Neural crest cell (in vitro differentiated cells): Measurements from ENCODE around the gene CCDC137. TPM values are rescaled to one million over a fixed set of nuclear protein-coding genes. Genes with fewer than 3 reads are reported as not detected.

Source experiments
- DNase-seq: peaks from one replicate; pipeline ENCODE4 v3.0.0; 2021; ENCODE audit warnings: low read depth, mixed read lengths, low spot score
- H3K27ac Mint-ChIP-seq: one replicate; pipeline ENCODE4 v1.8.0; 2021; ENCODE audit warnings: mild to moderate bottlenecking, mixed read lengths; ENCODE audit not compliant: unreplicated experiment
- H3K27me3 Mint-ChIP-seq: 2 replicates; pipeline ENCODE4 v1.8.0; 2021; ENCODE audit warnings: low read depth, mild to moderate bottlenecking, mixed read lengths
- H3K36me3 Mint-ChIP-seq: 2 replicates; pipeline ENCODE4 v1.8.0; 2021; ENCODE audit warnings: low read depth, mild to moderate bottlenecking, mixed read lengths
- H3K4me1 Mint-ChIP-seq: 2 replicates; pipeline ENCODE4 v1.8.0; 2021; ENCODE audit warnings: mixed read lengths
- H3K4me3 Mint-ChIP-seq: one replicate; pipeline ENCODE4 v1.8.0; 2021; ENCODE audit warnings: mild to moderate bottlenecking, mixed read lengths
- H3K9me3 Mint-ChIP-seq: 2 replicates; pipeline ENCODE4 v1.8.0; 2021; ENCODE audit warnings: mixed read lengths
- total RNA-seq: library from RNA; stranded (reverse); gene quantifications from 2 replicates; pipeline ENCODE4 v1.2.1, GENCODE V29; 2021
- TF ChIP-seq, protein P1 (sequence below): fragments of 200-600 bp; sonication (generic); conservative IDR thresholded peaks from 2 replicates; pipeline ENCODE4 v1.5.0; 2021; ENCODE audit warnings: antibody characterized with exemption, mild to moderate bottlenecking

The CCDC137 gene
- total RNA-seq, 1 donor from 2014 or later: 38.3 TPM

DNA sequence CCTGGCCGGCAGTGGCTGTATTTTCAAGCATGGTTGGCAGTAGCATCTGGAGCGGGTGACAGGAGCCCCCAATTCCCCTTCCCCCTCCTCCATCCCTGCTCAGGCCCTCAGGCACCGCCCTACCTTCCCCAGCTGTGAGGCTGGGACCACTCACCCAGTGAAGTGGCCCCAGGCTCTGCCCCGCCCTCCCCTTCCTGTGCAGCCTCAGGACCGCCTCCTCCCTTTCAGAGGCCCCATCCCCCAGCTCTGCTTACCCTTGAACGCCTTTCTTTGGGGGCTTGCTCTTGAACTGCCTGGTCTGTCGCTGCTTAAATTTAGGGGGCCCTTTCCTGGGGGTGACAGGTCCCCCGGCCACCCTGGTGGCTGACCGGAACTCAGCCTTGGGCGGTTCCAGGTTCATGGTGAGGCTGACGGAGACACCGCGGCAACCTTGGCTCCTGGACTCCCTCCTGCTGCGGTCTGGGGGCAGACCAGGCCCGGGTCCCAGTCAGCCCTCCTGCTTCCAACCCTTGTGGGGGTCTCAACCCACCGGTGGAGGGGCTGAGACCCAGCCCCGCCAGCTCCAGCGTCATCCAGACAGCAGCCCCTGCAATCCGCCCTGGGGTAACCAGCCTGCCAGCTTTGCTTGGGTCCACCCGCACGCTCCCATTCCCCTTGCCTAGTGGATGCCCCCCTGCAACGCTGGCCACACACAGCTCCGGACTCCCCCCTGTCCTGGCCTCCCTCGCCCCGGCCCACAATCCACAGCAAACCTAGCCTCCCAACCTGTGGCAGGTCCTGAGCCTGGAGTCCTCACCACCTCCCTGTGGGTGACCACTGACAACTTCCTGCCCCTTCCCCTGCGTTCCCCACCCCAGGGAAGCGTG is 13.4 kb upstream of the CCDC137 start:
- Mint-ChIP-seq H3K27me3 (no peaks in the 10 kb centered on the region), H3K4me1 (peaks cover 11% of the 10 kb centered on the region), H3K36me3 (no peaks in the 10 kb centered on the region), H3K27ac (peak overlapping the region; percentile 50), H3K9me3 (no peaks in the 10 kb centered on the region), H3K4me3 (no peak overlapping the region)
- no peak for DNase-seq
- TF ChIP-seq, protein P1, sequence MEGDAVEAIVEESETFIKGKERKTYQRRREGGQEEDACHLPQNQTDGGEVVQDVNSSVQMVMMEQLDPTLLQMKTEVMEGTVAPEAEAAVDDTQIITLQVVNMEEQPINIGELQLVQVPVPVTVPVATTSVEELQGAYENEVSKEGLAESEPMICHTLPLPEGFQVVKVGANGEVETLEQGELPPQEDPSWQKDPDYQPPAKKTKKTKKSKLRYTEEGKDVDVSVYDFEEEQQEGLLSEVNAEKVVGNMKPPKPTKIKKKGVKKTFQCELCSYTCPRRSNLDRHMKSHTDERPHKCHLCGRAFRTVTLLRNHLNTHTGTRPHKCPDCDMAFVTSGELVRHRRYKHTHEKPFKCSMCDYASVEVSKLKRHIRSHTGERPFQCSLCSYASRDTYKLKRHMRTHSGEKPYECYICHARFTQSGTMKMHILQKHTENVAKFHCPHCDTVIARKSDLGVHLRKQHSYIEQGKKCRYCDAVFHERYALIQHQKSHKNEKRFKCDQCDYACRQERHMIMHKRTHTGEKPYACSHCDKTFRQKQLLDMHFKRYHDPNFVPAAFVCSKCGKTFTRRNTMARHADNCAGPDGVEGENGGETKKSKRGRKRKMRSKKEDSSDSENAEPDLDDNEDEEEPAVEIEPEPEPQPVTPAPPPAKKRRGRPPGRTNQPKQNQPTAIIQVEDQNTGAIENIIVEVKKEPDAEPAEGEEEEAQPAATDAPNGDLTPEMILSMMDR: no peak

DNA sequence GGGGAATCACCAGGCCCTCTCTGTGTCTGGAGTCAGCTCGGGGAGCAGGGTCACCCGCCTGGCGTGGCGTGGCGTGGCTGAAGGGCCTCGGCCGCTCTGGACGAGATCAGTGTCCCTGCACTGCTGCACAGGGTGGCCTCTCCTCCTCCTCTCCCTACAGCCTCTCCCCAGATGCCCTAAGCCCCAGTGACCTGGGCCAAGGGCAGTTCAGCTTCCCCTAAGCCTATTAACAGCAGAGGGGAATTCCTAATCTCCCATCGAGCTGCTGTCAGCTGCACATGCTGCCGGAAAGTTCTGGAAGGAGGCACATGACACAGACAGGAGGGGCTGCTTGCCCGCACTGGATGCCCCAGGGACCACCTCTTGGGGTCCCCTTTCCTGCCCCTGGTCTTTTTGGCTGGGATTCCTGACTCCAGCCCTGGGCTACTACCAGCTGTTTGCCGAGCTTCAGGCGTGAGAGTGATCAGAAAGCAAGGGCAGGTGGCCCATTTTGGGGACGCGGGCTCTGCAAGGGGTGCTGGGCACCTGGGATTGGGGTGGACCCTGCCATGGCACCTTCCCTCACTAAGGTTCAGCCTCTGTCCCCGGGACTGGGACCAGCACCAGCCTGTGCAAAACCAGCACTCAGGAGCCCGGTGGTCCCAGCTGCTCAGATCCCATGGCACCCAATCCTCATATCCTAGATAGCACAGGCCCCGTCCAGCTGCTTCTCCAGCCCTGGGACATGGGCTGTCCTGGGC is 11.0 kb upstream of the CCDC137 start:
- H3K4me3 Mint-ChIP-seq: no peak overlapping the region
- DNase-seq: no peak
- H3K9me3 Mint-ChIP-seq: no peaks in the 10 kb centered on the region
- TF ChIP-seq, protein P1: no peak
- no peak overlapping the region for H3K27ac Mint-ChIP-seq
- no peaks in the 10 kb centered on the region for H3K36me3 Mint-ChIP-seq
- peaks cover 11% of the 10 kb centered on the region for H3K4me1 Mint-ChIP-seq
- H3K27me3 Mint-ChIP-seq: no peaks in the 10 kb centered on the region

DNA sequence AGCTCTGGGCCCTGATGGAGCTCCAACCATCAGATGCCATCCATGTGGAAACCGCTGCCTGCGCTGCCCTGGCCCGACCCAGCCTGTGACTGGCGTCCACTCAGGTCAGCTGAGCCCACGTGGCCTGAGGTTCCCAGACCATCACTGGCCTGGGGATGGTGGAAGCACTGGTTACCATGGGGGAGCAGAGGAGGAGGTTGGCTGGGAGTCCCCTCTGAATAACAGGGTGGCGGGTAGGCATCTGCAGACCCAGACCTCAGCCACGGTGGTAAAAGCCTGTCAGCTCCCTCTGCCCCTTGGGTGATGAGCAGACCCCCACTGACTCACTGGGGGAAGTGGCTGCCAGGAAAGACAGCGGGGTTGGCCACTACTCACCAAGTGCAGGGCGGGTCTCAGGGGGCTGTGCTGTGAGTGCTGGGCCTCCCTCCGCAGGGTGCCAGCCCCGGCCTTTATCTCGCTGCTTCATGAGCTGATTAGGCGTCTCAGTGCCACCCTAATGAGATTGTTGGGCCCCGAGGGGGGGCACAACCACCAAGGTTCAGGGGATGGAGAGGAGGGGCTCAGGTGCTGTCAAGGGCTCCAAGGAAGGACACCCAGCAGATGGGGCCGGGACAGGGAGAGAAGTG is 10.3 kb upstream of the CCDC137 start, which contains the start of gene PDE6G:
TSS of gene PDE6G (minus strand) at position 425 of the 626 bp plus-strand sequence. CDS start 3,237 bp downstream, outside the sequence.
- TF ChIP-seq, protein P1: no peak
- H3K27me3 Mint-ChIP-seq: no peaks in the 10 kb centered on the region
- no peak within 1 kb of the TSS for H3K27ac Mint-ChIP-seq
- no peak within 1 kb of the TSS for H3K4me3 Mint-ChIP-seq
- peaks cover 11% of the 10 kb centered on the region for H3K4me1 Mint-ChIP-seq
- no peaks in the 10 kb centered on the region for H3K9me3 Mint-ChIP-seq
- no peaks in the 10 kb centered on the region for H3K36me3 Mint-ChIP-seq
- DNase-seq: no peak

DNA sequence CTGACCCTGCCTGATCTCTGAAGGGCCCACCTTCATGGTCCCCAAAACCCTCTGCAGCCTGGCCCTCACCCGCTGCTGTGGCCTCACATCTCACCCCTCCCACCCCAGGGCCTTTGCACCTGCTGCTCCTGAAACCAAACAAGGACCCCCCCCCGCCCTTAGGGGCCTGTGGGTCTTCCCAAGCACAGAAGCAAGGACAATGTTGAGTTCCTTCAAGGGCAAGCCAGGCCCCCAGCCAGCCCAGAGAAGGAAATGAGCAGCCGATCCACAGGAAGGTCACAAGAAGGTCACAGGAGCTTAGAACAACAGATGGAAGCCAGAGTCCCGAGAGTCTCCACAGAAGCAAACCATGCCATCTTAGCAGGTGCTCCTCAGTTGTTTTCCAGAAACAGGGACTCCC is 9.7 kb upstream of the CCDC137 start:
- DNase-seq: no peak
- Mint-ChIP-seq H3K27me3 (no peaks in the 10 kb centered on the region), H3K36me3 (no peaks in the 10 kb centered on the region), H3K4me3 (no peak overlapping the region), H3K27ac (no peak overlapping the region), H3K9me3 (no peaks in the 10 kb centered on the region), H3K4me1 (peaks cover 8% of the 10 kb centered on the region)
- TF ChIP-seq, protein P1: no peak

DNA sequence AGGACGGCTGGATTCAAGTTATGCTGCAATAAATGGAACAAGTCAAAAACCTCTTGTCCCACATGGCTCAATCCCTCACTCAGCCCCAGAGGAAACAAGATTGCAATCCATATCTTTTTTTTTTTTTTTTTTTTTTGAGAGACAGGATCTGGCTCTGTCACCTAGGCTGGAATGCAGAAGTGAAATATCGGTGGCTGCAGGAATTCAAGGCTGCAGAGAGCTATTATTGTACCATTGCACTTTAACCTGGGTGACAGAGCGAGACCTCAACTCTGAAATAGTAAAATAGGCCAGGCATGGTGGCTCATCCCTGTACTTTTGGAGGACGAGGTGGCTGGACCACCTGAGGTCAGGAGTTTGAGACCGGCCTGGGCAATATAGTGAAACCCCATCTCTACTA is 7.5 kb upstream of the CCDC137 start:
- no peaks in the 10 kb centered on the region for H3K9me3 Mint-ChIP-seq
- TF ChIP-seq, protein P1: no peak

More for the DNA sequence above, 7.5 kb upstream of the CCDC137 start:
- H3K27me3 Mint-ChIP-seq: no peaks in the 10 kb centered on the region
- no peaks in the 10 kb centered on the region for H3K36me3 Mint-ChIP-seq
- DNase-seq: no peak
- no peaks in the 10 kb centered on the region for H3K4me1 Mint-ChIP-seq
- no peak overlapping the region for H3K4me3 Mint-ChIP-seq
- H3K27ac Mint-ChIP-seq: no peak overlapping the region
